Left lung (tissue), 10 donors: ENCODE data around the gene GAK. TPM values are rescaled to one million over a fixed set of nuclear protein-coding genes. Genes with fewer than 3 reads are reported as not detected.

ENCODE experiments used
- ATAC-seq: fragments of 200-7000 bp; cut with Tn5 transposase; one replicate; pipeline ENCODE4 v1.9.1; 2020; ENCODE audit warnings: moderate library complexity
- DNase-seq, 4 donors: peaks; one replicate each; pipeline ENCODE4 v3.0.0-alpha.2; 2013 to 2020
- H3K27ac ChIP-seq, 2 donors: fragments of 200-600 bp; sonication (generic) in 1 of 2; one replicate each; pipeline versions ENCODE4 v1.5.0 to v1.8.0; 2020 to 2021
- H3K27me3 ChIP-seq, 2 donors: fragments of 200-600 bp; sonication (generic) in 1 of 2; one replicate each; pipeline versions ENCODE4 v1.5.0 to v1.8.0; 2020 to 2021
- H3K36me3 ChIP-seq, 2 donors: fragments of 200-600 bp; sonication (generic) in 1 of 2; one replicate each; pipeline versions ENCODE4 v1.5.0 to v1.8.0; 2020 to 2021
- H3K4me1 ChIP-seq, 2 donors: fragments of 200-600 bp; one replicate each; pipeline ENCODE4 v1.8.0; 2021
- H3K4me3 ChIP-seq, 2 donors: fragments of 200-600 bp; sonication (generic) in 1 of 2; one replicate each; pipeline versions ENCODE4 v1.5.0 to v1.8.0; 2020 to 2021; ENCODE audit warnings: mild to moderate bottlenecking in 1 of 2
- H3K9me3 ChIP-seq, 2 donors: fragments of 200-600 bp; sonication (generic) in 1 of 2; one replicate each; pipeline versions ENCODE4 v1.5.0 to v1.8.0; 2020 to 2021
- CTCF ChIP-seq, 2 donors: fragments of 200-600 bp; sonication (generic) in 1 of 2; IDR thresholded peaks; one replicate each; pipeline versions ENCODE4 v1.5.0 to v1.8.0; 2021; ENCODE audit warnings: antibody characterized with exemption in 2 of 2
- intact Hi-C, 2 donors: fragments of 100-400 bp; cut with DNase I; formaldehyde crosslinking; loops; one replicate each; pipeline versions ENCODE4 v1.11.2 to v1.14.2; 2022
- polyA plus RNA-seq, 6 donors: library from polyadenylated mRNA; unstranded; fragments of 120-200 nt; gene quantifications; one replicate each; pipeline ENCODE4 v1.2.1, GENCODE V29; 2013; ENCODE audit not compliant: insufficient read length in 6 of 6
- total RNA-seq, 2 donors: library from RNA; stranded (reverse); fragmentation: NEBNext Ultra II Directional; extraction: Animal tissue kit (Norgen Biotek cat#: 25700); gene quantifications; one replicate each; pipeline ENCODE4 v1.2.1, GENCODE V29; 2021
- donor health status: DM: no; HTN: yes; CAD: no.
- donor health status: DM: no; HTN: no; CAD: no.

Gene GAK
- total and polyA plus RNA-seq, 8 donors: 42.7 to 121 (median 50.3) TPM

DNA sequence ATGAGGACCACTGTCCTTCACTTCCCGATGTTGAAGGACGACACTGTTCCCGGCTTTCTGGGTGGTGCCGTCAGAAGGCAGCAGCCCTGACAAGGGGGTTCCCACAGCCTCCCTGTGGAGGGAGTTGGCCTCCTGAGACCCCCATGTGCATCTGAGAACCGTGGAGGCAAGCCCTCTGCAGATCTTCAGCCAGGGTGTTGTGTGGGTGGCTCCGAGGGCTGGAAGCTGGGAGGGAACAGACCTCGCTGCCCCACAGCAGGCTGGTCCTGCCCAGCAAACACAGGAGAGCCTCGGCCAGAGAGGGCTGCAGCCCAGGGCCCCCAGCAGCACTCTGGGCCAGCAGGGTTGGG, 25.1 kb upstream of the GAK start:
- H3K27ac ChIP-seq: no peak overlapping the region
- intact Hi-C loops: no loop called here
- no peak for TF ChIP-seq CTCF (IDR thresholded peaks at IDR 0.05)

DNA sequence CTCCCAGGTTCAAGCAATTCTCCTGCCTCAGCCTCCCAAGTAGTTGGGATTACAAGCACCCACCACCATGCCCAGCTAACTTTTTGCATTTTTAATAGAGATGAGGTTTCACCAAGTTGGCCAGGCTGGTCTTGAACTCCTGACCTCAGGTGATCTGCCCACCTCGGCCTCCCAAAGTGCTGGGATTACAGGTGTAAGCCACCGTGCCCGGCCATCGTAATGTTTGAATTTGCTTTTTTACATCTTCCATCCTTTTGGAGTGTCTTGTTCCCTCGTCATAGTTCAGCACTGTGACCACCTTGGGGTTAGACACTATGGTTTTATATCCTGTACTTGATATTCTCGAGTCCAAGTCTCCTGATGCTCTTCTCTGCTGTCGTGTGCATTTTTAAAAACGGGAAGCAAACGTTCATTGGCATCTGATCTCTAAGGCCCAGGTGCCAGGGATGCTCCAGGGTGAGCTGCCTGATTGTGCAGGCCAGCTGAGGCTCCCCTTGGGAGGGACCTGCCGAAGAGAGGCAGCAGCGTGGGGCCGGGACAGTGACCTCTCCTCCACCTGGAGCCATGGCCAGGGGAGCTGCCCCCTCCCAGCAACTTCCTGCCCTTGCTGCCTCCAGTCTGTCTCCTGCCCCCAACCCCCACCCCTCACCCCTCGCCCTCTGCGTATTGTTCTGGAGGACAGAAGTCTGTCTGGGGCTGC, 24.6 kb upstream of the GAK start:
- H3K36me3 ChIP-seq: peaks cover 0 to 80% of the 10 kb centered on the region in 2 donors
- ATAC-seq (no peak), DNase-seq (peak in 2 of 4 donors; percentile 6 to 47)
- H3K4me1 ChIP-seq: no peaks in the 10 kb centered on the region
- no peaks in the 10 kb centered on the region for H3K27me3 ChIP-seq
- no peak overlapping the region for H3K4me3 ChIP-seq
- no peaks in the 10 kb centered on the region for H3K9me3 ChIP-seq
- no peak overlapping the region for H3K27ac ChIP-seq
- intact Hi-C loops: no loop called here
- TF ChIP-seq CTCF (IDR thresholded peaks at IDR 0.05): no peak

More for the DNA sequence above, 25.1 kb upstream of the GAK start:
- Histone ChIP-seq H3K9me3 (no peaks in the 10 kb centered on the region), H3K4me3 (no peak overlapping the region), H3K4me1 (no peaks in the 10 kb centered on the region), H3K27me3 (no peaks in the 10 kb centered on the region), H3K36me3 (peaks cover 0 to 82% of the 10 kb centered on the region in 2 donors)
- ATAC-seq (no peak), DNase-seq (peak in 1 of 4 donors; percentile 6)

GRCh38 chr4:955931-956381, 23.8 kb upstream of the GAK start:
- peak in 2 of 4 donors; percentile 26 to 68 for DNase-seq
- intact Hi-C loops: no loop called here
- Histone ChIP-seq H3K4me1 (no peaks in the 10 kb centered on the region), H3K27me3 (no peaks in the 10 kb centered on the region), H3K4me3 (no peak overlapping the region), H3K9me3 (no peaks in the 10 kb centered on the region), H3K36me3 (peaks cover 0 to 78% of the 10 kb centered on the region in 2 donors), H3K27ac (no peak overlapping the region)
- no peak for TF ChIP-seq CTCF (IDR thresholded peaks at IDR 0.05)
- ATAC-seq: no peak

DNA sequence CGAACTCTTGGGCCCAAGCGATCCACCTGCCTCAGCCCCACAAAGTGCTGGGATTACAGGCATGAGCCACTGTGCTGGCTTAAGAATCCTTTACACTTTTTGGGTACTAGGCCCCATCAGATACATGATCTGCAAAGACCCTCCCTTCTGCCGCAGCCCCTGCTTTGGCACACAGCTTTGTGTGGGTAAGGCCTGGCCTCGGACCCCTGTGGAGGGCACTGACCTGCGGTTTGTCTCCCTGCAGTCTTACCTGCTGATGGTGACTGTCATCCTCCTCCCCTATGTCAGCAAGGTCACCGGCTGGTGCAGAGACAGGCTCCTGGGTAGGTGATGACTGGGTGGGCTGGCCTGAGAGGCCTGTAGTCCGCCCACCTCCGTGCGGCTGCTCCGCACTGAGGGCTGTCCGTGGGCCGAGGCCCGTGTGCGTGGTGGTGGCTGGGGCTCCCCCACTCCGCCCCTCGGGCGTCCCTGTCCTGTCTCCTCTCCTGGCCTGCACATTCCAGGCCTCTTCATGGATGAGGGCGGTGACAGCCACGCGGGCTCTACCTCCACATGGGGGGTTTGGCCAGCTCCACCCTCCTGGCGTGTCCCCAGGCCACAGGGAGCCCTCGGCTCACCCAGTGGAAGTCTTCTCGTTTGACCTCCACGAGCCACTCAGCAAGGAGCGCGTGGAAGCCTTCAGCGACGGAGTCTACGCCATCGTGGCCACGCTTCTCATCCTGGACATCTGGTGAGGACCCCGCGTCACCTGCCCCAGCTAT, 23.2 kb upstream of the GAK start:
- DNase-seq (peak in 2 of 4 donors; percentile 30 to 63), ATAC-seq (no peak)
- intact Hi-C loops: no loop called here

More for the DNA sequence above, 23.2 kb upstream of the GAK start:
- Histone ChIP-seq H3K27me3 (no peaks in the 10 kb centered on the region), H3K27ac (no peak overlapping the region), H3K36me3 (peaks cover 0 to 72% of the 10 kb centered on the region in 2 donors), H3K4me1 (no peaks in the 10 kb centered on the region), H3K4me3 (no peak overlapping the region), H3K9me3 (no peaks in the 10 kb centered on the region)
- TF ChIP-seq CTCF (IDR thresholded peaks at IDR 0.05): no peak
